Esophagus muscularis mucosa (tissue), 4 donors: ENCODE results near the gene F2R. TPM values are rescaled to one million over a fixed set of nuclear protein-coding genes. Genes with fewer than 3 reads are reported as not detected.
"Not testable (repeated sequence)": the region's sequence is repeated elsewhere in the genome, so short reads cannot be mapped to it uniquely, and the experiment has no call there.

Experiments used
- DNase-seq: peaks from one replicate; pipeline ENCODE4 v3.0.0-alpha.2; 2017; ENCODE audit errors: extremely low spot score
- H3K27ac ChIP-seq, 4 donors: fragments of 200-600 bp; sonication (generic); replicated peaks in 1 of 4; 1 replicate in 3 of 4; 2 replicates in 1 of 4; pipeline ENCODE4 v1.5.1; 2016 to 2019; ENCODE audit warnings: mild to moderate bottlenecking in 1 of 4
- H3K27me3 ChIP-seq, 4 donors: fragments of 200-600 bp; sonication (generic); one replicate each; pipeline versions ENCODE4 v1.5.1 to v1.6.0; 2016 to 2019
- H3K36me3 ChIP-seq, 4 donors: fragments of 200-600 bp; sonication (generic); one replicate each; pipeline ENCODE4 v1.5.1; 2016 to 2019
- H3K4me1 ChIP-seq, 4 donors: fragments of 200-600 bp; sonication (generic); one replicate each; pipeline ENCODE4 v1.5.1; 2016 to 2019
- H3K4me3 ChIP-seq, 4 donors: fragments of 200-600 bp; sonication (generic); 1 replicate in 2 of 4; 2 replicates in 2 of 4; pipeline ENCODE4 v1.5.1; 2016 to 2019; ENCODE audit warnings: mild to moderate bottlenecking in 4 of 4, moderate library complexity in 1 of 4
- H3K9me3 ChIP-seq, 4 donors: fragments of 200-600 bp; sonication (generic); 1 replicate in 3 of 4; 2 replicates in 1 of 4; pipeline ENCODE4 v1.5.1; 2016 to 2019
- EP300 ChIP-seq: sonication (generic); formaldehyde crosslinking; IDR thresholded peaks from one replicate; pipeline ENCODE4 v1.6.1; 2017; ENCODE audit warnings: antibody characterized with exemption
- POLR2A ChIP-seq: fragments of 450-650 bp; IDR thresholded peaks from one replicate; pipeline ENCODE4 v1.6.1; 2017; ENCODE audit warnings: antibody characterized with exemption, moderate library complexity, mild to moderate bottlenecking, low read depth
- POLR2AphosphoS5 ChIP-seq, 2 donors: sonication (generic); formaldehyde crosslinking; IDR thresholded peaks; one replicate each; pipeline ENCODE4 v1.6.1; 2017; ENCODE audit warnings: antibody characterized with exemption in 2 of 2
- WGBS: methylation state at CpG from one replicate; pipeline ENCODE4 v1.1.5; 2018; 5-methylcytosine and 5-hydroxymethylcytosine counted together
- intact Hi-C: fragments of 100-400 bp; cut with DNase I; formaldehyde crosslinking; loops from one replicate; pipeline ENCODE4 v1.15.1; 2023
- total RNA-seq, 4 donors: library from RNA; depleted of rRNA; stranded (reverse); fragments of >200 nt; gene quantifications; one replicate each; pipeline versions ENCODE4 v1.1.0 to v1.2.1, GENCODE V29; 2016
- TF ChIP-seq, protein P1 (sequence below), 3 experiments: fragments of 200-600 bp in 2 of 3; fragments of 450-650 bp in 1 of 3; sonication (generic) in 2 of 3; IDR thresholded peaks; one replicate each; pipeline ENCODE4 v1.5.1; 2017 to 2019; ENCODE audit warnings: antibody characterized with exemption in 3 of 3, mild to moderate bottlenecking in 2 of 3, moderate library complexity in 1 of 3

F2R gene
- total RNA-seq, 4 donors from 2014 or later, result 12.1 to 14.1 (median 13.9) TPM

DNA sequence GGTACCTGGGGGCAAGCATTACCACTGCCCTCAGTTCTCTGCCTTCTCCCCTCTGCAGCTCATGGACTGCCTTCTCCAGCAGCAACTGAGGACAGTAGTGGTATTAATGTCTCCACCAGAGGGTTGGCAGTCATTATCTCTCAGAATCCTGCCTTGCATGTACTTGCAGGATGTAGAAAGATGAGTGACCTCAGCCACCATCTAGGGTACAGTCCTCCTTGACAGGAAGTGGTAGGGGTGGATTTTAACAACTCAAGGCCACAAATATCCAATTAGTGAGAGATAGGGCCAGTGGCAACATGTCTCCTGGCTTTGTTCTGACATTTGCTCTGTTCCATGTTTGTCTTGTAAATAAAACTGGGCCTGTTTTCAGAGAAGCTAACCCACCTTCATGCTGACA, 47.2 kb downstream of the F2R start:
- peaks cover 0 to 8% (median 7%) of the 10 kb centered on the region in 4 donors for H3K9me3 ChIP-seq
- no peak overlapping the region for H3K27ac ChIP-seq
- H3K4me1 ChIP-seq, result no peaks in the 10 kb centered on the region
- no peak for DNase-seq
- TF ChIP-seq, protein P1, sequence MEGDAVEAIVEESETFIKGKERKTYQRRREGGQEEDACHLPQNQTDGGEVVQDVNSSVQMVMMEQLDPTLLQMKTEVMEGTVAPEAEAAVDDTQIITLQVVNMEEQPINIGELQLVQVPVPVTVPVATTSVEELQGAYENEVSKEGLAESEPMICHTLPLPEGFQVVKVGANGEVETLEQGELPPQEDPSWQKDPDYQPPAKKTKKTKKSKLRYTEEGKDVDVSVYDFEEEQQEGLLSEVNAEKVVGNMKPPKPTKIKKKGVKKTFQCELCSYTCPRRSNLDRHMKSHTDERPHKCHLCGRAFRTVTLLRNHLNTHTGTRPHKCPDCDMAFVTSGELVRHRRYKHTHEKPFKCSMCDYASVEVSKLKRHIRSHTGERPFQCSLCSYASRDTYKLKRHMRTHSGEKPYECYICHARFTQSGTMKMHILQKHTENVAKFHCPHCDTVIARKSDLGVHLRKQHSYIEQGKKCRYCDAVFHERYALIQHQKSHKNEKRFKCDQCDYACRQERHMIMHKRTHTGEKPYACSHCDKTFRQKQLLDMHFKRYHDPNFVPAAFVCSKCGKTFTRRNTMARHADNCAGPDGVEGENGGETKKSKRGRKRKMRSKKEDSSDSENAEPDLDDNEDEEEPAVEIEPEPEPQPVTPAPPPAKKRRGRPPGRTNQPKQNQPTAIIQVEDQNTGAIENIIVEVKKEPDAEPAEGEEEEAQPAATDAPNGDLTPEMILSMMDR (IDR thresholded peaks at IDR 0.05), result no peak
- TF ChIP-seq POLR2AphosphoS5 (IDR thresholded peaks at IDR 0.05), result no peak
- TF ChIP-seq POLR2A, result no peak
- no peak for TF ChIP-seq EP300
- H3K27me3 ChIP-seq, result no peaks in the 10 kb centered on the region
- intact Hi-C loops, result no loop called here
- H3K4me3 ChIP-seq, result no peak overlapping the region
- H3K36me3 ChIP-seq, result no peaks in the 10 kb centered on the region

DNA sequence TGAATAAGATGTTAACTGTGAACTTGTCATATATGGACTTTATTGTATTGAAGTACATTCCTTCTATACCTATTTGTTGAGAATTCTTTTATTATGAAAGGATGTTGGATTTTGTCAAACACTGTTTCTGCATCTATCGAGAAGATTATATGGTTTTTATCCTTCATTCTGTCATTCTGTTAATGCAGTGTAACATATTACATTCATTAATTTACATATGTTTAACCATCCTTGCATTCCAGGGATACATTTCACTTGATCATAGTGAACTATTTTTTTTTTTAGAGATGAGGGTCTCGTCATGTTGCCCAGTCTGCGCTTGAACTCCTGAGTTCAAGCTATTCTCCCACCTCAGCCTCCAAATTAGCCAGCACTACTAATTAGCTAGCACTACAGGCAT, 48.4 kb downstream of the F2R start:
- no peaks in the 10 kb centered on the region for H3K36me3 ChIP-seq
- no peak overlapping the region for H3K27ac ChIP-seq
- WGBS, result 53% methylated on average over 3 of the region's 3 CpGs
- peaks cover 0 to 8% (median 7%) of the 10 kb centered on the region in 4 donors for H3K9me3 ChIP-seq
- no peak for DNase-seq
- no peak for TF ChIP-seq POLR2AphosphoS5 (IDR thresholded peaks at IDR 0.05)
- no peak for TF ChIP-seq POLR2A
- TF ChIP-seq EP300, result no peak
- TF ChIP-seq, protein P1 (IDR thresholded peaks at IDR 0.05), result no peak
- intact Hi-C loops, result no loop called here
- H3K4me1 ChIP-seq, result no peaks in the 10 kb centered on the region
- no peak overlapping the region for H3K4me3 ChIP-seq
- H3K27me3 ChIP-seq, result no peaks in the 10 kb centered on the region

DNA sequence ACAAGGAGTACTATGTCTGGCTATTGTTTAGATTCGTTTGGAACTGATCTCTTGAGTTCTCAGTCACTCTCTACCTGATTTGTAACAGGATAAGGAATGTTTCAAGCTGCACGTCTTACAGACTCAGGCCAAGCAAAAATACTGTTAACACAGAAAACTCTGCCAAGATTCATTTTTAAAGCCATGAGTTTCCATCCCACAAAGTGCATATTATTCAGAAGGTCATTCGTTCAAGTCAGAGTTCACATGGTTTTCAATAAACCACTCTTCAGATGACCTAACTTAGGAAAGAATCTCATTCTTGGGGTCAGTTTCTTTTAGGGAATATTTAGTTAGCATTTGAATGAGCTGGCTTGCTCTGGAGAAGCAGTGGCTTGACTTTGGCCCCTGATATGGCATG, 49.3 kb downstream of the F2R start:
- Histone ChIP-seq H3K4me3 (no peak overlapping the region), H3K4me1 (no peaks in the 10 kb centered on the region), H3K27me3 (no peaks in the 10 kb centered on the region), H3K36me3 (no peaks in the 10 kb centered on the region), H3K27ac (no peak overlapping the region), H3K9me3 (peaks cover 0 to 8% (median 7%) of the 10 kb centered on the region in 4 donors)
- TF ChIP-seq, protein P1 (IDR thresholded peaks at IDR 0.05), result no peak
- TF ChIP-seq POLR2AphosphoS5 (IDR thresholded peaks at IDR 0.05) (no peak), EP300 (no peak), POLR2A (no peak)
- 47% methylated on average over 3 of the region's 3 CpGs for WGBS
- intact Hi-C loops, result no loop called here
- no peak for DNase-seq

DNA sequence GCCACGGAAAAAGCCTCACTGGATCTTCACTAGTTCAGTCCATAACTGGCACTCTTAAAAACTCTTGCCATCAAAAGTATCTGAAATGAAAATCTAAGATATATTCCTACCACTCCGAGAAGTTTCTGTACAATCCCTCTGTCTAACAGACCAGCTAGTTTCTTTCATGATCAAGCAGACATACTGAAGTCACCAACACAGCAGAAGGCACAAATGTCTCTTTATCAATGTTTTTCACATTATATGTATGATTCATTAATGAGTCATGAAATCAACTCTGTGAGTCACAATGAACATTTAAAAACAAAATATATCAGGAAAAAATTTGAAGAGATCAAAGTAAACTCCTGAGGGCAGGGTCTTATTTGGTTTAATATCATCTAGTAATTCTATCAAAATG, 50.8 kb downstream of the F2R start:
- H3K36me3 ChIP-seq, result no peaks in the 10 kb centered on the region
- no peak for TF ChIP-seq POLR2A
- no peak for TF ChIP-seq EP300
- TF ChIP-seq, protein P1 (IDR thresholded peaks at IDR 0.05), result no peak
- WGBS, result 93% methylated on average over 2 of the region's 2 CpGs
- DNase-seq, result no peak
- no peaks in the 10 kb centered on the region for H3K27me3 ChIP-seq
- H3K4me3 ChIP-seq, result no peak overlapping the region
- H3K4me1 ChIP-seq, result no peaks in the 10 kb centered on the region
- intact Hi-C loops, result no loop called here
- no peak overlapping the region for H3K27ac ChIP-seq
- H3K9me3 ChIP-seq, result peaks cover 0 to 8% (median 7%) of the 10 kb centered on the region in 4 donors

DNA sequence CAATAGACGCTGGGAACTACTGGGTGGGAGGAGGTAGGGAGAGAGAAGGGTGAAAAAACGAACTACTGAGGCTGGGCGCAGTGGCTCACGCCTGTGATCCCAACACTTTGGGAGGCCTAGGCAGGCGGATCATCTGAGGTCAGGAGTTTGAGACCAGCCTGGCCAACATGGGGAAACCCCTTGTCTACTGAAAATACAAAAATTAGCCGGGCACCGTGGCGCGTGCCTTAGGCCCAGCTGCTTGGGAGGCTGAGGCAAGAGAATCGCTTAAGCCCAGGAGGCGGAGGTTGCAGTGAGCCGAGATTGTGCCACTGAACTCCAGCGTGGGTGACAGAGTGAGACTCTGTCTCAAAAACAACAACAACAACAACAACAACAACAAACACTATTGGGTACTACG, 55.1 kb downstream of the F2R start:
- not testable (repeated sequence) for H3K9me3 ChIP-seq

More for the DNA sequence above, 55.1 kb downstream of the F2R start:
- DNase-seq, H3K36me3 ChIP-seq, H3K27me3 ChIP-seq, H3K4me3 ChIP-seq, intact Hi-C loops, H3K27ac ChIP-seq, H3K4me1 ChIP-seq: not testable (repeated sequence)
- WGBS, result 95% methylated on average over 14 of the region's 14 CpGs
